SJCRH30 (cell line): ENCODE data around the gene CLMN. TPM values are rescaled to one million over a fixed set of nuclear protein-coding genes. Genes with fewer than 3 reads are reported as not detected.
A peak's percentile ranks its signal among the peaks of the same experiment; 100 is the strongest.

Experiments used
- DNase-seq, 2 experiments: peaks; one replicate each; pipeline ENCODE4 v3.0.0-alpha.2; 2015 to 2020
- H3K27ac ChIP-seq: fragments of 250-450 bp; sonication (Bioruptor Pico); 2 replicates; pipeline ENCODE4 v1.5.1; 2020; ENCODE audit warnings: mild to moderate bottlenecking, moderate library complexity
- H3K27me3 ChIP-seq: fragments of 250-450 bp; sonication (Bioruptor Pico); 2 replicates; pipeline ENCODE4 v1.5.1; 2020; ENCODE audit warnings: mild to moderate bottlenecking, moderate library complexity
- H3K36me3 ChIP-seq: fragments of 250-450 bp; sonication (Bioruptor Pico); 2 replicates; pipeline ENCODE4 v1.5.1; 2020; ENCODE audit warnings: mild to moderate bottlenecking, moderate library complexity
- H3K4me1 ChIP-seq: fragments of 250-450 bp; sonication (Bioruptor Pico); 2 replicates; pipeline ENCODE4 v1.5.1; 2020; ENCODE audit warnings: mild to moderate bottlenecking, moderate library complexity
- H3K4me3 ChIP-seq: fragments of 250-450 bp; sonication (Bioruptor Pico); 2 replicates; pipeline ENCODE4 v1.5.1; 2020; ENCODE audit warnings: mild to moderate bottlenecking, moderate library complexity
- H3K9me3 ChIP-seq: fragments of 250-450 bp; sonication (Bioruptor Pico); replicated peaks from 2 replicates; pipeline ENCODE4 v1.5.1; 2020; ENCODE audit warnings: mild to moderate bottlenecking, moderate library complexity
- total RNA-seq: library from RNA; depleted of rRNA; stranded (reverse); fragments of >200 nt; shearing (Covaris generic); gene quantifications from 2 replicates; pipeline ENCODE4 v1.2.3, GENCODE V29; 2014

CLMN gene
- total RNA-seq, 1 experiment from 2014 or later, result 29.0 TPM

DNA sequence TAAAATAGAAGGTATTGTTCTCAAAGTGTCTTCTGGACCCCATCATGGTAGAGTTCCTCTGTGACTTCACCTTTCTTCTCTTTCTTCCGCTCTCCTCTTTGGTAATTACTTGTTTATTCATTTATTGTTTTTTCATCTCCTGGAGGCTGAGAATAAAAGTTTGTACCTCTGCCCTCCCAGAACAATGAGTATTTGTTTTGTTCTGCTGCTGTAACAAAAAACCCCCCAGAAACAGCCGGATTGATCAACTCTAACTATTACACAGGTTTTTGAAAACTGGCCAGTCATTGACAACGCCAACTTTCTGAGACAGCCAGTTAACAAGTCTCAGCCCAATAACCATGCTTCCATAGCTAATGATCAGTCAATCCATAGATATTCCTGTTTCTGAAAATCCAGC lies 154.2 kb downstream of the CLMN start:
- no peak for DNase-seq
- Histone ChIP-seq H3K4me1 (no peaks in the 10 kb centered on the region), H3K27me3 (no peaks in the 10 kb centered on the region), H3K36me3 (no peaks in the 10 kb centered on the region), H3K9me3 (no peaks in the 10 kb centered on the region; the same call in 1 of the 2 replicates), H3K4me3 (no peak overlapping the region), H3K27ac (no peak overlapping the region)

DNA sequence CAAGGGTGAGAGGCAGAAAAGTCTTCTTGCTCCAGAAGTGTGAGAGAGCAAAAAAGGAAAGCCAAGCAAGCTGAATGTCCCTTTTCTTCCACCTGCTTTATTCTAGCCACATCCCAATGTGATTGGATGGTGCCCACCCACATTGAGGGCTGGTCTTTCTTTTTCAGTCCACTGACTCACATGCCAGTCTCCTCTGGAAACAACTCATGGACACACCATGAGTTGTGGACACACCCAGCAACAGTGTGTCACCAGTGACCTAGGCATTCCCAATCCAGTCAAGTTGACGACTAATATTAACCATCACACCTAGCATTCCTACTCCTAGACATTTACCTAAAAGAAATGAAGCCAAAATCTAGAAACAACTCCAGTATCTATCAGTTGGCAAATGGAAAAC lies 155.2 kb downstream of the CLMN start:
- no peak for DNase-seq
- Histone ChIP-seq H3K36me3 (no peaks in the 10 kb centered on the region), H3K27ac (no peak overlapping the region), H3K4me1 (no peaks in the 10 kb centered on the region), H3K4me3 (no peak overlapping the region), H3K9me3 (no peaks in the 10 kb centered on the region; the same call in 1 of the 2 replicates), H3K27me3 (no peaks in the 10 kb centered on the region)

DNA sequence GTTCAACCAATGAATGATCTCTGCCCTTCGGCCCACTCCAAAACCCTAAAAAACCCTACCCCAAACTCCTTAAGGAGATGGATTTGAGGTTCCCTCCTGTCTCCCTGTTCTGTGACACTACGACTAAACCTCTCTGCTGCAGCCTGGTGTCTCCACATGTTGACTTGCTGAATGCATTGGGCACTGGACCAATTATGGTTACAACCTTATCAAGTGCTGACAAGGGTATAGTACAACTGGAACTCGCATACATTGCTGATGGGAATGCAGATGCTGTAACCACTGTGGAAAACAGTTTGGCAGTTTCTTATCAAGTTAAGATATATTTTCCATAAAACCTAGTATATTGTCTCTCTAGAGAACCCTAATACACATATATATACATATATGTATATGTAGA lies 156.0 kb downstream of the CLMN start:
- no peaks in the 10 kb centered on the region for H3K36me3 ChIP-seq
- H3K9me3 ChIP-seq, result no peaks in the 10 kb centered on the region; the same call in 1 of the 2 replicates
- no peak overlapping the region for H3K27ac ChIP-seq
- no peak for DNase-seq
- no peaks in the 10 kb centered on the region for H3K4me1 ChIP-seq
- no peaks in the 10 kb centered on the region for H3K27me3 ChIP-seq
- no peak overlapping the region for H3K4me3 ChIP-seq

DNA sequence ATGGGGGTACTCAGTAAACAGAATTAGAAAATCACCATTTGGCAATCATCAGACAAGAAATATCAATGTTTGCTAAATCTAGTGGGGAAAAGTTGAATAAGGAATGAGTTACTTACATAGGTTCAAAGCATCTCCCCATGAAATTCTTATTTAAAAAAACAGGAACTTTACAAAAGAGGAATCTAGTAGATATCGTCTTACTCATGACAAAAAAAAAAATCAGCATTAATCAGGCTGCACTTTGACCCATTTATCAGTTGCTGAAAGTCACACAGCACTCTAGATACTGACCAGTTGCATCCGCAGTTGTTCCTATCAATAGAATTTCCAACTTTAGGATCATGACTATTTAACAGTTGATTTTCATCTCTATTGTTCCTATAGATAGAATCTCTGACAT lies 156.6 kb downstream of the CLMN start:
- Histone ChIP-seq H3K36me3 (no peaks in the 10 kb centered on the region), H3K27ac (no peak overlapping the region), H3K9me3 (no peaks in the 10 kb centered on the region; the same call in 1 of the 2 replicates), H3K27me3 (no peaks in the 10 kb centered on the region), H3K4me3 (no peak overlapping the region), H3K4me1 (no peaks in the 10 kb centered on the region)
- DNase-seq, result no peak

DNA sequence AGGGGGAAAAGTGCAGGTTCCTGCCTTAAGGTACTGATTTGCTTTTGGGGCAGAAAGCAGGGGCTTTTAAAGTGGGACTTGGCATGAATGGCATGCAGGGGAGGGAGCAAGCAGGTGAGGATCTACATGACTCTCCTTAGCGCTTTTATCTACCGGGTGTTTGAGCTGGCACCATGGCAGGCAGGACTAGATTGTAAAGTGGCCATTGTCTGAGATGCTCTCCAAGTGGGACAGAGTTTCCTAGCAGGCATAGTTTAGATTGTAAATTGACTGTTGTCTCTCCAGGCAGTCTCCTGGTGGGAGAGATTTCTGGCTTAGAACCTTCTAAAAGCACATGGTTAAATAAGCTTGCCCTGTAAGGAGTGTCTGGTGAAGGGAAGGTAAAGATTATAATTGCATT lies 157.1 kb downstream of the CLMN start:
- DNase-seq, result no peak
- Histone ChIP-seq H3K27me3 (no peaks in the 10 kb centered on the region), H3K27ac (no peak overlapping the region), H3K4me1 (no peaks in the 10 kb centered on the region), H3K9me3 (no peaks in the 10 kb centered on the region; the same call in 1 of the 2 replicates), H3K36me3 (no peaks in the 10 kb centered on the region), H3K4me3 (no peak overlapping the region)

DNA sequence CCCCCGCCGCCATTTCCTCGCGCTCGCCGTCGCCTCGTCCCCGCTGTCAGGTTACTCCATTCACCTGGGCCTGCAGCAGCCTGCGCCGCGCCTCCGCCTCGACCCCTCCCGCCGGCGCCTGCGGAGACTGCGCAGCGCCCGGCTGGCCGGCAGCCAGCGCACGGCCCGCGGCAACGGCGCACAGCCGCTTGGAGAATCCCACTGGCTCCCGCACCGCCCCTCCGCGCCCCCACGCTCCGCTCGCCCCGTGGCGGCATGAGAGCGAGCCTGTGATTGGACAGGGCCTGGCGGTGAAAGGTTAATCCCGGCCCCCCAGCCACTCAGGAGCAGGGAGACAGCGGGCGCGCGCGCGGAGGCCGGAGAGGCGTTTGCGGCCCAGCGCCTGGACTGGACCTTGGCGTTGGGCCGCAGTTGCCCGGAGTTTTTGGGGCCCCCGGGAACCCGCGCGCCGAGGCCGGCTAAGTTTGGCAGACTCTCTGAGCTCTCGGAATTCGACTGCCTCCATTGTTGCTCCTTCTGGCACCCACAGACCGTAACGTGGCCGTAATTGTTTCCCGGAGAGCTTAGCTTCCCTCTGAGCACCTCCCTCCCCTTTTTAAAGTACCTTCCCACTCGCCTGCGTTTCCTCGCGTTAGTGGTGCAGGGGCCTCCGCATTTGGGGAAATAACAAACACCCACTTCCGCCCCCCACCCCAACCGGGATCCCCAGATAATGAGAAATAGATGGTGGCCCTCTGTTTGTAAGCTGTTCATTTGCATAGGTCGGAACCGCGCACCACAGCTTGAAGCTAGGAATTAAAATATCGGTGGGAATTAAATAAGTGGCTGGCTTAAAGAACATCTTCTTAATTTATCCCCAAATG lies 162.2 kb downstream of the CLMN start, which contains the start of gene DICER1:
TSS of gene DICER1 (minus strand) at position 203 of the 863 bp plus-strand sequence. CDS start 24,071 bp downstream, outside the sequence.
- peak within 1 kb of the TSS; percentile 95 for H3K27ac ChIP-seq
- no peaks in the 10 kb centered on the region; the same call in 1 of the 2 replicates for H3K4me1 ChIP-seq
- H3K27me3 ChIP-seq, result no peaks in the 10 kb centered on the region
- no peaks in the 10 kb centered on the region for H3K9me3 ChIP-seq
- peak; percentile 95 to 96 for DNase-seq
- H3K36me3 ChIP-seq, result peaks cover under 1% of the 10 kb centered on the region; the same call in 1 of the 2 replicates
- peak within 1 kb of the TSS; percentile 68 for H3K4me3 ChIP-seq

DNA sequence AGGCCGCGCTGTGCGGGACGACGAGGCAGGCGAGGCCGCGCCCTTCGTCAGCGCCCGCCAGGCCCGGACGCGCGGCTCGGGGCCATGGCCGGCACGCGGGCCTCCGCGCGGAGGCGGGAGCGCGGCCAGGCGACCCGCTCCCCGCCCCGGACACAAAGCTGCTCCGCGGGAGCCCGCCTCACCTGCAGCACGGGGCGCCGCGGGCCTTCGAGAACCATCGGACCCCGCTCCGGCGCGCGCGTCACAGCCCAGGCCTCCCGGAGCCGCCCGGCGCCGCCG lies 162.7 kb downstream of the CLMN start:
- Histone ChIP-seq H3K4me3 (peak overlapping the region; percentile 68), H3K27ac (peak overlapping the region; percentile 95), H3K36me3 (peaks cover 4% of the 10 kb centered on the region; the same call in 1 of the 2 replicates), H3K27me3 (no peaks in the 10 kb centered on the region), H3K9me3 (no peaks in the 10 kb centered on the region), H3K4me1 (no peaks in the 10 kb centered on the region; the same call in 1 of the 2 replicates)
- DNase-seq, result no peak

DNA sequence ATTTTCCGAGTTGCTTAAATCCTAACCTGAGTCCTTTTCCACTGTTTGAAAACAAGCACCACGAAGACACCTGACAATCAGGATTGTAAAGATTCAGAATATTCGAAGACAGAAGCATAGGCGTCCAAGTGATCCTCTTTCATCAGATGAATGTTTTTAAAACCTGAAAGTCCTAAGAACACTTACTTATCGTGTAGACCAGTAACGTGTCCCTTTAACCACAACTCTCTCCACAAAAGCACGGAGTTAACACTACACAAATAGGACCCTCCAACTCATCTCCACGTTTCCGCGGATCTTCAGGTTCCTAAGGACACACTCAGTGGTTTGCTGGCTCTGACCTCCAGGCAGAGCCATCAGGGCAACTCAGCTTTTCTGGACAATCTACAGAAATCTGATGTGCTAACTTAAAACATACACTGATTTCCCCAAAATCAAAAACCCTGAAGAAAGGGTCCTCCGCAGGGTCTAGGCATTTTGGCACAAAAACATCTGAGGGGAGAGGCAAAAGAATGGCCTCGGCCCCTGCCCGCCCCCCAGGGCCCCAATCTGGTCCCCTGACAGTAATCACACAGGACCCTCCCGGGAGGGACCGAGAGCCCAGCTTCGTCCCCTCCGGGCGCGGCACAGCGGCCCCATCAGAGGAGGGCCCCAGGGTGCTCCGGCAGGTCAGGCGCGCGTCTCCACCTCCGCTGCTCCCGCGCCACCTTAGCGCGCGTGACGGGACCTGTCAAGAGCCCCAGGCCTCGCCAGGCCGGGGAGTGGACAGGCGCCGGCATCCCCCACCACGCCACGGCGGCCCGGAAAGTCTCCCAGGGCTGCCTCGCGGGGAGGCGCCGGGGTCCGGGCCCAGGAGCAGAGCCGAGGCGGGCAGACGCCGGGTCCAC lies 163.3 kb downstream of the CLMN start:
- Histone ChIP-seq H3K27ac (peak overlapping the region; percentile 95), H3K4me3 (peak overlapping the region; percentile 68), H3K9me3 (no peaks in the 10 kb centered on the region), H3K27me3 (no peaks in the 10 kb centered on the region), H3K36me3 (peaks cover 4% of the 10 kb centered on the region; the same call in 1 of the 2 replicates), H3K4me1 (no peaks in the 10 kb centered on the region; the same call in 1 of the 2 replicates)
- peak; percentile 31 to 54 for DNase-seq

DNA sequence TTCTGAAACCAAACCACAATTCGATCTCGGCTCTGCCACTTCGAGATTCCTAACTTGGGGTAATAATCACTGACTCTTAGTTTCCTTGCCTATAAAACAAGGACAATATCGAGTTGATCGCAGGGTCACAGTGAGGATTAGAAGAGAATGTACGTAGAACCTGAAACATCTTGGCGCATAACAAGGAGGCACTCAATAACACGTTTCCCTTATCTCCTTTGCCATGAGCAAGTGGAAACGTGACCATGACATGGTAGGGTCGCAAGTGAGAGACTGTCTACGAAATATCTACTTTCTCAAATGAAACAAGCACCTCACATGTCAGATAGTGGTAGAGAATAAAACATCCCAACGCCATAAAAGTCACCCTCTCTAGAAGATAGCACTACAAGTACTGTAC lies 164.7 kb downstream of the CLMN start:
- H3K27me3 ChIP-seq, result no peaks in the 10 kb centered on the region
- peak overlapping the region; percentile 68 for H3K4me3 ChIP-seq
- no peak overlapping the region for H3K27ac ChIP-seq
- peaks cover 4% of the 10 kb centered on the region; the same call in 1 of the 2 replicates for H3K36me3 ChIP-seq
- no peaks in the 10 kb centered on the region for H3K9me3 ChIP-seq
- DNase-seq, result no peak
- peaks cover 2% of the 10 kb centered on the region; the same call in 1 of the 2 replicates for H3K4me1 ChIP-seq

DNA sequence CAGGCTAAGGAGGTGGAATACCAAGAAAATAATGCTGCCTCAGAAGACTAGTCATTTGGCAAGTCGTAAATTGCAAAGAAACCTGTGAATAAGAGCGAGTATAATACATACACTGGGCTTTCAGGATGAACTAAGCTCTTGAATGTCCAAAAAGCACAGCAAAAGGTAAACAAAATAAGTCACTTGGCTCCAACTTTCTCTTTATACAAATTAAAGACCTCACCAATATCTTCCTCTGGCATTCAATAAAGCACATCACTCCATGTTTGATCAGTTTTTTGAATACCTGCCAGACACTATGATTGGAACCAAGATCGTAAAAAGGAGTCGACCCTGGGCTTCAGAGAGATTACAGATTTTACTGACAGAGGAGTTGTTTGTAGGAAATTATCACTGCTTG lies 165.8 kb downstream of the CLMN start:
- DNase-seq, result no peak
- no peak overlapping the region for H3K4me3 ChIP-seq
- H3K4me1 ChIP-seq, result peaks cover 2% of the 10 kb centered on the region; the same call in 1 of the 2 replicates
- H3K9me3 ChIP-seq, result no peaks in the 10 kb centered on the region
- H3K27me3 ChIP-seq, result no peaks in the 10 kb centered on the region
- H3K36me3 ChIP-seq, result peaks cover 4% of the 10 kb centered on the region; the same call in 1 of the 2 replicates
- no peak overlapping the region for H3K27ac ChIP-seq

DNA sequence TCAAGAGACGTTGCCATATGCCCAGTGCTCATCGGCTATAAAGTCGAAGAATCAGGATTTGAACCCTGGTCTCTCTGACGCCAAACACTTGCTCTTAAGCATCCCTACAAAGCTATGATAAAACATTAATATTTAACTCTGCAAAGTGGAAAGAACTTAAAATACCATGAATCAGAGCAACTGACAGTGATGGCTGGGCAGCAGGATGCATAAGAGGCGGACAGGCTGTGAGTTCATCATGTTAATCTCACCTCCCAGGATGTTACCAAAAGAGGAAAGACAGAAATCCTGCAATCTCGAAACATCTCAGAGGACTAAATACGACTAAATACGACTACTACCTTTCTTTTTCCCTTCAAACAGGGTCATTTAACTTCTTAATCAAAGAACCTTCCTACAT lies 168.1 kb downstream of the CLMN start:
- Histone ChIP-seq H3K4me1 (peaks cover 2% of the 10 kb centered on the region; the same call in 1 of the 2 replicates), H3K36me3 (peaks cover 6% of the 10 kb centered on the region; the same call in 1 of the 2 replicates), H3K27ac (no peak overlapping the region), H3K9me3 (no peaks in the 10 kb centered on the region), H3K4me3 (no peak overlapping the region), H3K27me3 (no peaks in the 10 kb centered on the region)
- DNase-seq, result no peak

DNA sequence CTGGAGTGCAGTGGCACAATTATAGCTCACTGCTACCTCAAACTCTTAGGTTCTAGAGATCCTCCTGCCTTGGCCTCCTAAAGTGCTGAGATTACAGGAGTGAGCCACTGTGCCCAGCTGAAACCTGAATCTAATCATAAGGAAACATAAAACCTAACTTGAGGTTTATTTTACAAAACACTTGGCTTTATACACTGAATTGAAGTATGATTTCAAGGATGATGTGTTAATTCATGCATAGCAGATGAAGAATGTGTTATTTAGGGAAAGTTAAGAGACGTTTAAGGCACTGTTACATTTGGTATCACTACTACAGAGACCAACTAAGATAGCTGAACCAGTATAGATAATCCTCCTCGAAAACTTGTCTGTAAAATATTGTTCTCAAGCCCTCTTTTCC lies 168.8 kb downstream of the CLMN start:
- Histone ChIP-seq H3K27me3 (no peaks in the 10 kb centered on the region), H3K4me1 (peaks cover 2% of the 10 kb centered on the region; the same call in 1 of the 2 replicates)

DNA sequence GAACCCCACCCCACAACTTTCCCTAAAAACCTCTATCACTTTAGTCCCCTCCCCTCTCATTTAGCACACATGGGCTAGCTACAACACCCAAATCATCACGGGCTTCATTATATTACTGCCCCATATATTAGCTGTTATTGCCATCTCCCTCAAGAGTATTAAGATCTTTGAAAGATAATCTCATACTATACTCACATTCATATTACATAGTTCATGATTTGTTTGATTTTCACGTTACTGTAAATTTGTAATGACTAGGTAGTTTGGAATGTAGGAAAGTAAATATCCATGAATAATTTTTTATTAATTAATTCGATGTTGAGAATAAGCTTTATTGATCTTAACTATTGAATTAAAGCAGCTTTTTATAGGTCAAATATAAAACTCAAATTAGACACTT lies 170.3 kb downstream of the CLMN start:
- Histone ChIP-seq H3K9me3 (peaks cover 9% of the 10 kb centered on the region), H3K36me3 (peaks cover 14% of the 10 kb centered on the region), H3K27me3 (no peaks in the 10 kb centered on the region), H3K4me3 (no peak overlapping the region), H3K27ac (no peak overlapping the region), H3K4me1 (peaks cover 2% of the 10 kb centered on the region; the same call in 1 of the 2 replicates)
- no peak for DNase-seq

More for the DNA sequence above, 168.8 kb downstream of the CLMN start:
- Histone ChIP-seq H3K27ac (no peak overlapping the region), H3K4me3 (no peak overlapping the region), H3K36me3 (peaks cover 11% of the 10 kb centered on the region), H3K9me3 (no peaks in the 10 kb centered on the region)
- DNase-seq, result peak in 1 of 2 experiments; percentile 8

DNA sequence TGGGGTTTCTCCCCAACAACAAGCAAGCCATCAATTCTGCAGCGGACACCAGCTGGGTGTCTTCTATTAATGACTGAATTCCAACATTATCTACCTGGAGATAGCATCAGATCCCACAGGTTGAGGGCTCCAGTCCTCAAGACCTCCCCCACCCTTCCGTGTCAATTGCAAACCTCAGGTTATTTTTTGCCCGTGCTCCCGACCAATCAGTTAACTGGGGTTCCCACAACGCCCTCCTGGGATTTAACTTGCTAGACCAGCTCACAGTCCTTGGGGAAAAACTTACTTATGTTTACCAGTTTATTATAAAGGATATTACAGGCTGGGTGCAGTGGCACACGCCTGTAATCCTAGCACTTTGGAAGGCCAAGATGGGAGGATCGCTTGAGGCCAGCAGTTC lies 172.1 kb downstream of the CLMN start:
- Histone ChIP-seq H3K4me3 (no peak overlapping the region), H3K27ac (no peak overlapping the region), H3K27me3 (no peaks in the 10 kb centered on the region), H3K36me3 (peaks cover 14% of the 10 kb centered on the region), H3K9me3 (peaks cover 9% of the 10 kb centered on the region), H3K4me1 (peaks cover 6% of the 10 kb centered on the region; the same call in 1 of the 2 replicates)
- no peak for DNase-seq
